K562 (cell line): ENCODE measurements around the gene SYNJ2.

ENCODE experiments used
- BRD4 ChIP-seq: fragments of 200-600 bp; sonication (generic); IDR thresholded peaks from 2 replicates; pipeline ENCODE4 v1.6.1; 2017; ENCODE audit warnings: inconsistent platforms
- JUND ChIP-seq, 2 experiments: IDR thresholded peaks; 2 replicates in 1 of 2; 3 replicates in 1 of 2; pipeline ENCODE4 v1.6.1; 2011; ENCODE audit warnings: borderline replicate concordance in 2 of 2, low read depth in 2 of 2, low read length in 2 of 2, improper control_type of control experiment in 1 of 2, missing biosample characterization in 1 of 2, missing genetic modification characterization in 1 of 2, missing genetic modification reagents in 1 of 2
- KDM4B ChIP-seq, 2 experiments: fragments of 450-650 bp in 1 of 2; sonication (generic) in 1 of 2; IDR thresholded peaks; 2 replicates each; pipeline ENCODE4 v1.6.1; 2016 to 2017; ENCODE audit warnings: borderline replicate concordance in 2 of 2, antibody characterized with exemption in 1 of 2, low read depth in 1 of 2, mild to moderate bottlenecking in 1 of 2
- MAZ ChIP-seq, 2 experiments: fragments of 450-650 bp in 1 of 2; sonication (generic) in 1 of 2; formaldehyde crosslinking; IDR thresholded peaks in 1 of 2; conservative IDR thresholded peaks in 1 of 2; 2 replicates each; pipeline versions ENCODE4 v1.4.0 to v1.5.0; 2020; ENCODE audit warnings: mild to moderate bottlenecking in 1 of 2, missing genetic modification reagents in 1 of 2
- RAD21 ChIP-seq, 2 experiments: fragments of 250-450 bp in 1 of 2; fragments of 450-650 bp in 1 of 2; sonication (Bioruptor Pico) in 1 of 2; formaldehyde crosslinking in 1 of 2; IDR thresholded peaks in 1 of 2; conservative IDR thresholded peaks in 1 of 2; 2 replicates each; pipeline versions ENCODE4 v1.4.0 to v1.8.0; 2020 to 2022; ENCODE audit warnings: mild to moderate bottlenecking in 2 of 2, moderate library complexity in 1 of 2
- SIN3A ChIP-seq, 2 experiments: fragments of 150-350 bp in 1 of 2; IDR thresholded peaks; 2 replicates each; pipeline ENCODE4 v1.6.1; 2011 to 2016; ENCODE audit warnings: borderline replicate concordance in 2 of 2, low read depth in 2 of 2, low read length in 2 of 2, mild to moderate bottlenecking in 2 of 2, moderate library complexity in 2 of 2; ENCODE audit not compliant: control insufficient read depth in 1 of 2
- SMC3 ChIP-seq: conservative IDR thresholded peaks from 2 replicates; pipeline ENCODE4 v1.6.1; 2011; ENCODE audit warnings: low read depth, low read length, improper control_type of control experiment; ENCODE audit not compliant: insufficient read depth
- SOX6 ChIP-seq: fragments of 450-650 bp; IDR thresholded peaks from 2 replicates; pipeline ENCODE4 v1.6.1; 2014; ENCODE audit warnings: mild to moderate bottlenecking
- U2AF1 ChIP-seq: fragments of 200-400 bp; formaldehyde crosslinking; optimal IDR thresholded peaks from 2 replicates; pipeline ENCODE3; 2017; ENCODE audit warnings: mild to moderate bottlenecking, low read depth, low read length, moderate library complexity
- TF ChIP-seq, protein P1 (sequence below): sonication (generic); formaldehyde crosslinking; IDR thresholded peaks from 2 replicates; pipeline ENCODE4 v1.8.0; 2023; ENCODE audit warnings: missing genetic modification reagents, mild to moderate bottlenecking, borderline replicate concordance
- TF ChIP-seq, protein P2 (sequence below): fragments of 250-450 bp; sonication (Bioruptor Pico); IDR thresholded peaks from 2 replicates; pipeline ENCODE4 v1.8.0; 2021; ENCODE audit warnings: moderate library complexity, mild to moderate bottlenecking, inconsistent platforms
- TF ChIP-seq, protein P3 (sequence below): sonication (generic); formaldehyde crosslinking; IDR thresholded peaks from 2 replicates; pipeline ENCODE4 v1.5.0; 2020; ENCODE audit warnings: missing genetic modification reagents

DNA sequence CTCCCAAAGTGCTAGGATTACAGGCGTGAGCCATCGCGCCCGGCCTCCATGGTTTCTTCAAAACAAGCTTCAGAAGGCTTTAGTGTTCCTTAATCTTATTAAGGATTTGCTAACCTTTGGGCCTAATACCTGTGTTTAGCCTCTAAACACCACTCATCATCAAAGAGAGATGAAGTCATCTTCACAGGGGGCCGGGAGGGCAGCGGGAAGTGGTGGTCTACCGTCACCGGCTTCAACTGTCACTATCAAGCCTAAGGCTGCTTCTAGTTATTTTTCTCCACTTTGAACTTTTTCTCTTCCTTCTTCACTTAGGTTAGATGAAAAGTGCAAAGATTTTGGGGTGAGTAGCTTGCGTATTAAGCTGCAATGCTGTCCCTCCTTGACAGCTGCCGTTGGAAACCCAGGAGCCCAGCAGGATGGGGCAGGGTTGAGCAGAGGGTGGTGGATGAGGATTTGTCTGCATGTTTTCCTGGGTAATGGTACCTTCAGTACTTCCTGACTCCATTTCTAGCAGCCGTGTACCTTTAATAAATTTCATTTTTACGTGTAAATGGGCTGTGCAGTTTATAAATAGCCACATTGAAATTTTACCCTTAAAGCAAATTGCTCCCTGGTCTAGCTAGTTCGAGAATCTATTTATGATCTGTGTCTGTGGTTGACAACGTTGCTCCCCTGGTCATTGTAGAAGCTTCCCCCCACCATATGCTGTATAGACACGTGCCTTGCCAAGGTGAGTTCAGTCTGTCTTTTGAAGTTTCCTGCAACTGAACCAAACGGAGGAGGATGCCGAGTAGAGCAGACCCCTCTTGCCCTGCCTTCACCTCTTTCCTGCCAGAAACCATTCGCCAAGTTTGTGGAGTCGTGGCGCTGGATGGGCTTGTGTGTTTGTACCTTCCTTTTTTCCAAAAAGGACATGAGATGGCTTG, 64.8 kb downstream of the SYNJ2 start:
- TF ChIP-seq SOX6: no peak
- no peak for TF ChIP-seq SMC3
- no peak for TF ChIP-seq U2AF1
- TF ChIP-seq KDM4B (IDR thresholded peaks at IDR 0.05; ENCODE audit: borderline replicate concordance in 2 of 2, low read depth in 1 of 2): no peak
- TF ChIP-seq RAD21 (CRISPR knock-in tag; conservative IDR thresholded peaks at IDR 0.05 in 1 of 2, IDR thresholded peaks at IDR 0.05 in 1 of 2): no peak
- TF ChIP-seq, protein P1, sequence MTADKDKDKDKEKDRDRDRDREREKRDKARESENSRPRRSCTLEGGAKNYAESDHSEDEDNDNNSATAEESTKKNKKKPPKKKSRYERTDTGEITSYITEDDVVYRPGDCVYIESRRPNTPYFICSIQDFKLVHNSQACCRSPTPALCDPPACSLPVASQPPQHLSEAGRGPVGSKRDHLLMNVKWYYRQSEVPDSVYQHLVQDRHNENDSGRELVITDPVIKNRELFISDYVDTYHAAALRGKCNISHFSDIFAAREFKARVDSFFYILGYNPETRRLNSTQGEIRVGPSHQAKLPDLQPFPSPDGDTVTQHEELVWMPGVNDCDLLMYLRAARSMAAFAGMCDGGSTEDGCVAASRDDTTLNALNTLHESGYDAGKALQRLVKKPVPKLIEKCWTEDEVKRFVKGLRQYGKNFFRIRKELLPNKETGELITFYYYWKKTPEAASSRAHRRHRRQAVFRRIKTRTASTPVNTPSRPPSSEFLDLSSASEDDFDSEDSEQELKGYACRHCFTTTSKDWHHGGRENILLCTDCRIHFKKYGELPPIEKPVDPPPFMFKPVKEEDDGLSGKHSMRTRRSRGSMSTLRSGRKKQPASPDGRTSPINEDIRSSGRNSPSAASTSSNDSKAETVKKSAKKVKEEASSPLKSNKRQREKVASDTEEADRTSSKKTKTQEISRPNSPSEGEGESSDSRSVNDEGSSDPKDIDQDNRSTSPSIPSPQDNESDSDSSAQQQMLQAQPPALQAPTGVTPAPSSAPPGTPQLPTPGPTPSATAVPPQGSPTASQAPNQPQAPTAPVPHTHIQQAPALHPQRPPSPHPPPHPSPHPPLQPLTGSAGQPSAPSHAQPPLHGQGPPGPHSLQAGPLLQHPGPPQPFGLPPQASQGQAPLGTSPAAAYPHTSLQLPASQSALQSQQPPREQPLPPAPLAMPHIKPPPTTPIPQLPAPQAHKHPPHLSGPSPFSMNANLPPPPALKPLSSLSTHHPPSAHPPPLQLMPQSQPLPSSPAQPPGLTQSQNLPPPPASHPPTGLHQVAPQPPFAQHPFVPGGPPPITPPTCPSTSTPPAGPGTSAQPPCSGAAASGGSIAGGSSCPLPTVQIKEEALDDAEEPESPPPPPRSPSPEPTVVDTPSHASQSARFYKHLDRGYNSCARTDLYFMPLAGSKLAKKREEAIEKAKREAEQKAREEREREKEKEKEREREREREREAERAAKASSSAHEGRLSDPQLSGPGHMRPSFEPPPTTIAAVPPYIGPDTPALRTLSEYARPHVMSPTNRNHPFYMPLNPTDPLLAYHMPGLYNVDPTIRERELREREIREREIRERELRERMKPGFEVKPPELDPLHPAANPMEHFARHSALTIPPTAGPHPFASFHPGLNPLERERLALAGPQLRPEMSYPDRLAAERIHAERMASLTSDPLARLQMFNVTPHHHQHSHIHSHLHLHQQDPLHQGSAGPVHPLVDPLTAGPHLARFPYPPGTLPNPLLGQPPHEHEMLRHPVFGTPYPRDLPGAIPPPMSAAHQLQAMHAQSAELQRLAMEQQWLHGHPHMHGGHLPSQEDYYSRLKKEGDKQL (CRISPR knock-in tag): no peak
- no peak for TF ChIP-seq MAZ (CRISPR knock-in tag; conservative IDR thresholded peaks at IDR 0.05 in 1 of 2, IDR thresholded peaks at IDR 0.05 in 1 of 2)
- no peak for TF ChIP-seq JUND (IDR thresholded peaks at IDR 0.05; ENCODE audit: borderline replicate concordance, low read depth, low read length)
- no peak for TF ChIP-seq JUND (tag; IDR thresholded peaks at IDR 0.05; ENCODE audit: borderline replicate concordance, low read depth, low read length)
- TF ChIP-seq, protein P2, sequence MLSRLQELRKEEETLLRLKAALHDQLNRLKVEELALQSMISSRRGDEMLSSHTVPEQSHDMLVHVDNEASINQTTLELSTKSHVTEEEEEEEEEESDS (CRISPR knock-in tag): no peak
- TF ChIP-seq, protein P3, sequence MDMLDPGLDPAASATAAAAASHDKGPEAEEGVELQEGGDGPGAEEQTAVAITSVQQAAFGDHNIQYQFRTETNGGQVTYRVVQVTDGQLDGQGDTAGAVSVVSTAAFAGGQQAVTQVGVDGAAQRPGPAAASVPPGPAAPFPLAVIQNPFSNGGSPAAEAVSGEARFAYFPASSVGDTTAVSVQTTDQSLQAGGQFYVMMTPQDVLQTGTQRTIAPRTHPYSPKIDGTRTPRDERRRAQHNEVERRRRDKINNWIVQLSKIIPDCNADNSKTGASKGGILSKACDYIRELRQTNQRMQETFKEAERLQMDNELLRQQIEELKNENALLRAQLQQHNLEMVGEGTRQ (CRISPR knock-in tag): no peak
- TF ChIP-seq BRD4: no peak
- TF ChIP-seq SIN3A (IDR thresholded peaks at IDR 0.05; ENCODE audit: borderline replicate concordance in 2 of 2, control insufficient read depth in 1 of 2, low read depth in 2 of 2, low read length in 2 of 2): no peak
